ENCODE data around the gene C11orf42.

C11orf42 gene

GRCh38 chr11:6258141-6258540 is 52.8 kb downstream of the C11orf42 start:
- DNase-seq: no peak
- TF ChIP-seq POLR2A (IDR thresholded peaks at IDR 0.05; ENCODE audit: low read length): no peak
- no peak for TF ChIP-seq GATA1 (IDR thresholded peaks at IDR 0.05; ENCODE audit: low read depth, low read length)

- no peak for TF ChIP-seq POLR2A (IDR thresholded peaks at IDR 0.05; ENCODE audit: low read length)
- no peak for TF ChIP-seq GATA1 (IDR thresholded peaks at IDR 0.05; ENCODE audit: low read depth, low read length)
- DNase-seq: no peak
Observed at GRCh38 chr11:6258571-6259081, 53.3 kb downstream of the C11orf42 start.

- TF ChIP-seq POLR2A (IDR thresholded peaks at IDR 0.05; ENCODE audit: low read length) (no peak), GATA1 (IDR thresholded peaks at IDR 0.05; ENCODE audit: low read depth, low read length) (no peak)
- no peak for DNase-seq
Observed at GRCh38 chr11:6260207-6260726, 54.9 kb downstream of the C11orf42 start.
